NCI-H128 (cell line): ENCODE measurements around the gene MSI2.

Experiments used
- DNase-seq: peaks from one replicate; lab custom pipeline; 2025; ENCODE audit not compliant: unreplicated experiment; lab: John Stamatoyannopoulos, UW

Gene MSI2

DNA sequence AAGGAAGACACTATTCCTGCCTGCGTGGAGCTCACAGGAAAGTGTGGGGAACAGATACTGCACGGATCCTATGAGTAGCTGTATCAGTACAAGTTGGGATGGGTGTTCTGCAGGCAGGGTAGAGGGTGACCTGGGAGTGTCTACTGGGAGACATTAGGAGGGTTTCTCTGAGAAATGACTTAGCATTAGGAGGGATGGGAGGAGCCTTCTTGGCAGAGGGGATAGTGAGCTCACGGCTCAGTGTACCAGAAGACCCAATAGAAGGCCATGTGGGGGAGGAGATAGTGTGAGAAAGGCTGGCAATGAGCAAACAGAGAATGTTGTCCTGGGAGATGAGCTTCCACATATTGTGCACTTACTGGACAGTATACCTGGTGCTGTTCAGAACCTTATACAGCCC lies 109.1 kb downstream of the MSI2 start:
- no peak for DNase-seq

DNA sequence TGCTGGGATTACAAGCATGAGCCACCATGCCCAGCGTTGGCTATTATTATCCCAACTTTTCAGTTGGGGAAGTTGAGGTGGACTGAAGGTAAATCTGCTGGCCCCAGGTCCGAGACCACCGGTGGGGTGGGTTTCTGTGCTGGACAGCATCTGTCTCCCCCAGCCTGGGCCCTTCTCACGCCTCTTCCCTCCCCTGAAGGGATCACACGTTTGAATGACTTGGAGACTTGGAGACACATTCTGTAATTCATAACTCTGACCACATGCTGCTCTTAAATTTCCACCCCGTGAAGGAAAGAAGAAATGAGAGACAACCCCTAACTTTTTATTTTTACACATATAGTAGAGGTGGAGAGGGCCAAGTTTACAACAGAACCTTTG lies 109.8 kb downstream of the MSI2 start:
- no peak for DNase-seq

DNA sequence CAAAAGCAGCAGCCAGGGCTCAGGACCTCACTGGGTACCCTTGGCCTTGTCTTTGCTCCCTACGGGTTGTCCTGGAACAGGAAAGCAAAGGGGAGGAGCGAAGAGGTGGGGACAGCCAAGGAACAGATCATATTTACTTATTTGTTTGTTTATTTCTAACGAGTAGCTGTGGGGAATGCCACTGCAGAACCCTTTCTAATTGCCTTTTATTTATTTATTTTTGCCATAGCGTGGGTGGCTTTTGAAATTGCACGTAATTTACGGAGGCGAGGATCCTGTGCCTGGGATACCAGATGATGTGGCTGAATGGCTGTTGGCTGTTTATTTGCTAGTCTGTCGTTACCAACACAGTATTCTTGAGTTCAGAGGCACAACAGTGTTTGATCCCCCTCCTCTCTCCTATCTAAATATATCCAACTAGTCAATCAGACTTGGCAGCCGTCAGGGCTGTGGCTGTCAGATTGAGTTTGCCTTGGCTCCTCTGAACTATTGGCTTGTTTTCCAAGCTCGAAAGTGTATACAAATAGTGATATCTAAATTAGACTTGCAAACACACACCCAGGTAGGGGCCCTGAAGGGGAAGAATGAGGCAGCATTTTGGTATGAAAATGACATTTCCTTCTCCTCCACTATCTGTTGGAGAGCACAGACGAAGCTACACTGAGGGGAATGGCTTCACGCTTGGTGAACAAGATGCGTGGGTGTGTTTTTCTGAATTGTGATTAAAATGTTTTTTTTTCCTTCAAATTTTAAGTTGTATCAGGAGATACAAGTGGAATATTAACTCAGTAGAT lies 110.4 kb downstream of the MSI2 start:
- DNase-seq = no peak

DNA sequence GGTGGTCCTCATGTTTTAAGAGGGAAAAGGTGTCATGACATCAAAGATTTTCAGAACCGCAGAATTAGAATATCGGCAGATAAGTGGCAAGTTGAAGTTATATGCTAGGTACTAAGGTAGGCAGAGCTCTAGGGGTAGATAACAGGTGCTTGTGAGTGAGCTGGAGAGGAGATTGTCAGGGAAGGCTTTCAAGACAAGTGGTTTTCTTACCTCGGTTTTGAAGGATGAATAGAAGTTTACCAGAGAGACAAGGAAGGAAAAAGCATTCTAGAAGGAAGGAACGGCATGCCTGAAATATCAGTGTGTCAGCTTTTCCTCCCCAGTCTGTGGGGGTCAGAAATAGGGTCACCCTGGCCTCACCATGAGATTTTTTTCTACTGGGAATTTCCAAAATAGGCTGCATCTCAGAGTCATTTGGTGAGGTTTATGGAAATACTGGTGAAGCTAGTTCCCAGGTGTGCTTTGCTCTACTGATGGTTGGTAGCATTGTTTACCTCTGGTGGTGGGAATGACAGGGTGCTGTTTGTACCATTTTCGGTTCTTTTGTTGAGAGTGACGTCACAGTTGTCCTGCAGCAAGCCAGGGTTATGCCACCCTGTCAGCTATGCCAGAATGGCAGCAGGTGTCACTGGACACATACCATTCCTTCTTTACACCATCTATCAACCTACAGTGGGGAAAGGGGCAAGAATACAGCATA lies 112.5 kb downstream of the MSI2 start:
- no peak for DNase-seq

DNA sequence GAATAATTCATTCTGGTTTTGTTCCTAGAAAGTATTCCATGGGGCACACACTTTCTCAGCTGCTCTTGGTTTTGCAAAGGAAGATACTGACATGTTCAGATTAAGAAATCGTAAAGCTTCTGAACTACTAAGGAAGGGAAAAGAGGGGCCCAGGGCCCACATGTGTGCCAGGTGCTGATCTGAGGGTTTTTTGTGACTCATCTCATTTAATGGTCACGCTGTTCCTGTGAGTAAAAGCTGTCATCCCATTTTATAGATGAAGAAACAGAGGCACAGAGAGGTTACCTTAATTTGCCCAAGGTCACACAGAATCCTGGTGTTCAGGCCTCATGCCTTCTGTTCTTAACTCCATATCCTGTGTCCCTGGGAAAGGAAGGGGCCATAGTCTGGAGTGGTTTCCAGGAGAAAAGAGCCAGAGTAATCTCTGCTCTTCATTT lies 113.2 kb downstream of the MSI2 start:
- no peak for DNase-seq

DNA sequence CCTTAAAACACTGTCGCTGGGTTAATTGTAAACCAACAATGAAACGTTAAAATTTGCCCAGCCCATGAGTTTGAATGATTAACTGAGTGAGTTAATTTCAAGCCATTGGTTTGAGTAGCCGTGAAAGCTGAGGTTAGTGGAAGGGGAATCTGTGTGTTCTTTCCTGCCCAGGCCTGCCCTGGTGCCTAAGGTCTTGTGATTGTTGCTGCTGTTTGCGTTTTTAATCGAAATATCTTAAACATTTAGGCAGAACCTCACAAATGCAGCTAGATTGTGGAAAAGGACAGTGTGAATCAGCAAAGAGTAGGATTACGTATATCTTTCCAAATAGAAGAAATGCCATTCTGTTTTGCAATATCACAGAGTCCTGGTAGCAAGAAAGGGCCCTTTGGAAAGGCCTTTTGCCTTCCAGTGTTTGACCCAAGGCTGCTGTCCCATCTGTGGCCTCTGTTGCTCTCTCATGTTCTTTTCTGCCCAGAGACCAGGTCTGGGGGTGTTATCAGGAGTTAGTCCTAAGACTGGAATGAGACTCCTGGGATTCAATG lies 113.8 kb downstream of the MSI2 start:
- no peak for DNase-seq

DNA sequence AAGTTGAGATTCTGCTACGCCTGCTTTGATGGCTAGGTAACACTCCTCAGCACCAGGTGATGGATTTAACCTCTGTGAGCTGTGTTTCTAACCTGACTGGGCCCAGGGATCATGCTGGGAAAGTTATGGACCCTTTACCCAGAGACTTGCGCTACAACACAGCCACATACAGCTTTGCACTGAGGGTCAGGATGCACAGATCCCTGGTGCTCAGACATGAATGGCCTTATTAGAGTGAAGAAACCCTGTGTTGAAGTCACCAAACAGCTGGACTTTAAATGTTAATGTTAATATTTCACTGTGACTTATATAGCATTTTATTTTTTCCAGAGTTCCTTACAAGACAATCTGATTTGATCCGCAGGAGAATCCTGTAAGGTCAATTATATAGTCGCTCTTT lies 114.3 kb downstream of the MSI2 start:
- DNase-seq = no peak

DNA sequence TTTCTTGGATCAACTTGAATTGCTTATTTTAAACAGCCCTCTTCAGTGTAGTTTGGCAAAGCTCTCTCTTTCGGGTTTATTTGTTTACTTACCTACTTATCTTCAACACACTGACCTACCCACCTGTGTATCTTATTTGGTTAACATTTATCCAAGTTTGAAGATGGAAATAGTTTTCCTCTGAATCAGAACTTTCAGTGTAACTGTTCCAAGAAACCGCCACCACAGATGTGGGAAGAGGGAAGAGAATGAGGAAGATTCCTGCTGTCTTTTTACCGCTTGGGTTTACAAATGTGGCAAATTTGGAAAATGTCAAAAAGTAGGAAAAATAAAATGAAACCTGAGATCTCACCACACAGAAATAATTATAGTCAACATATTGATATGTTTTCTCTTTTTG lies 115.8 kb downstream of the MSI2 start:
- no peak for DNase-seq

DNA sequence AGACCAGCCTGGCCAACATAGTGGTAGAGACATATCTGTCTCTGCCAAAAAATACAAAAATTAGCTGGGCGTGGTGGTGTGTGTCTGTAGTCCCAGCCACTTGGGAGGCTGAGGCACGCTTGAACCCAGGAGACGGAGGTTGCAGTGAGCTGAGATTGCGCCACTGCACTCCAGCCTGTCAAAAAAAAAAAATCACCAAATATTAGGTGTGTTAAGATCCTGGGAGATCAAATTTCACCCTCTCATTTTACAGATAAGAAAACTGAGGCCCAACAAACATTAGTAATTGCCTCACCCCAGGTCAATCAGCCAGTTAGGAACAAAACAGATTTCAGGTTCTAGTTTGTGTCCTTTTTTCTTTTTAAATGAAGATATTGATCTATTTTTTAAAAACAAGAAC lies 116.7 kb downstream of the MSI2 start:
- DNase-seq = no peak

DNA sequence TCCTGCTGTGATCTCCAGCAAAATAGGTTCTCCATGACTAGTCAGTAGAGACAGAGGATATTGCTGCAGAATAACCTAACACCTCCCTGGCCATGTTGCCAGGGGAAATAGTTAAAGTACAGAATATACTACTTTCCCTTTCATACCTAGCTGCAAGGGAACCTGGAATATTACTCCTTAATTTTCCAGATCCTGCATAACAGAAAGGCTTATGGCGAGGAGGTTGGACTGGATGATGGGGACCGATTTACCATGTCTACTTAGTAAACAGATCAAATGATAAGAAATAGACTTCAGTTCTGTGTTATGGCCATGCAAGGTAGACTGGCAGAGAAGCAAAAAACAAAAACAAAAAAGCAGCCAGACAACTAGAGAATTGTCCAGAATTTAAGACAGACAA lies 117.4 kb downstream of the MSI2 start:
- DNase-seq = no peak

DNA sequence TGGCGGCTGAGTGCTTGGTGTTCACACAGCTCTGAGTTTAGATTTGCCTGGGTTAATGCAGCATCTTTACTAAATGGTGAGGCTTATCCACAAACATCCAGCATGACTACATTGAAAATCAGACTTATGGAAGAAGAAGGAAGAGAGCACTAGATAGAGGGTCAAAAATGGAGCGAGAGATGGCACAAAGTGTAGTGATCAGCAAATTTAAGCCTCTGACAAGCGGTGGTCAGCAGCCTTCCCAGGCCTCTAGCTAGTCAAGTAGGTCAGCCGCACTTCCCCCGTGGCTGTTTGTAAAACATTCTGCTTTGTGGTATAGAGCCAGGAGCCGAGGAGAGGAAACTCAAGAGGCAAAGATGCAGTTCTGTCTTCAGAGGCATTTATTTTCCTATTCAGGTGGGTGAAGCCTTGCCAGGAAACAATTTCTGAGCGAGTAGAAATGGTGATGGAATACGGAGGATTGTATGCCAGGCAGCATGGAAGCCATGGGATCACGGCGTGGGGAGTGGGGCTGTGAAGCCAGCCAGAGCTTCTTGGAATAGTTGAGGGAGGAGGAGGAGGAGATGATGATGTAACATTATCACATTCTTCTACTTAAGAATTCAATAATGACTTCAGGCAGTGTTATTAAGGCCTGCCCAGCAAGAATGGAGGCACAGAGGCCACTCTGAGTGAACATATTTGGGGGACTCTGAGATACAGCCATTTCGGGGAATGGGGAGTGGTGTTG lies 118.9 kb downstream of the MSI2 start:
- no peak for DNase-seq

DNA sequence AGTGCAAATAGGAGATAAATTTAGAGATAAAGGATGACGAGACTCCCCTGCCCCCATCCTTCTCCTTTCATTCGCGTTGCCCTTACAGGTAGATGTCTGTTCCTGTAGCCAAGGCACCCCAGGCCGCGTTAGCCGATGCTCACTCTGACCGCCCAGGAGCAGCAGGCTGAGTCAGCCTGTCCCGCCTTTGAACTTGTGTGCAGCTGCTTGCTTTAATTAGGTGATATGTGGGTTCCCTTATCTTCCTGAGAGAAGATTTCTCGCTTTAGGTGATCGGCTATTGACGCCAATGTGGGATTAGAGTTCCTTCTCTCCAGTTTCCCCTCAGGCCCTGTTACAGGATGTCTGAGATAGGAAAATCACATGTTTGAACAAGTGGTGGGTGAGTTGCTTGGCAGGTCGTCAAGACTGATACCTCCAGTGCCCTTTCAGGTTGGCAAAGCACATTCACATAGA lies 119.5 kb downstream of the MSI2 start:
- no peak for DNase-seq

DNA sequence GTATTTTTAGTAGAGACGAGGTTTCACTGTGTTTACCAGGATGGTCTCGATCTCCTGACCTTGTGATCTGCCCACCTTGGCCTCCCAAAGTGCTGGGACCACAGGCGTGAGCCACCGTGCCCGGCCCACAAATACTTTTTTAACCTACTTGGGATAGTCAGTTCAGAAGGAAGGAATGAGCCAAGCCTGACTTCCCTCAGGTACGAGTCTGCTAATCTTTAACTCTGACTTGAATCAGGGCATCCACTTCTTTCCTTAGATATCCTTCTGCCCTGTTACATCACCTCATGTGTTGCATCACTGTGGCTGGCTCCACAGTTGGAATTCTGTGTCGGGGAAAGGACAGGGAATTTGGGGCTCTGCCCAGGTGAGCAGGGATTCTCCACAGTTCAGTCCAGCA lies 120.8 kb downstream of the MSI2 start:
- DNase-seq = no peak

DNA sequence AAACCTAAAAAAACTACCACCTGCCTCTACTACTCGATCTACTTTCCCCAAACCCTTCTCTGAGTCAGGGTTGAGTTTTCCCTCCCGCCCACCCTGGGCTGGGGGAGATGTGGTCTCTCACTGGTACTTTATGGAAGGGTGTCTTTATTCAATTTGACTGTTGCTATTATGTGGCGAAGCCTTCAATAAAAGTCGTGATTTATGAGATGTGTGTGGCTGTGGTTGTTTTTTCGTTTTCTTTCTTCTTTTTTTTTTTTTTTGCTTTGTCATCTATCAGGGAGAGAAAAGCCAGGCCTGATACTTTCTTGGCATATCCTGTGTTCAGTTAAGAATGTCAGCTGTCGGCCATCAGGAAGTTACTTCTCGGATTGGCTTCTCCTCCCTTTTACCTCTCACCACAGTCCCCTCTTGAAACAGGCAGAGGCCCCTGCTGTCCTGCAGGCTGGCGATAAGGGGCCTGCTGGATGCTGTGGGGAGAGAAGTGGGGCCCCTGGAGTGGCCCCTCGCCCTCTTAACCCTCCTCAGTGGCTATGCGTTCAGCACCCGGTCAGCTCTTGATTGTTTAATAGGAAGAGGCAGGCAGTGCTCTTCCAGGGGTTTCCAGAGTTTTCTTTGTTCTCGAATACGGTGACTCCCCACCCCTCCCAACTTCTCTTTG lies 123.0 kb downstream of the MSI2 start:
- no peak for DNase-seq

DNA sequence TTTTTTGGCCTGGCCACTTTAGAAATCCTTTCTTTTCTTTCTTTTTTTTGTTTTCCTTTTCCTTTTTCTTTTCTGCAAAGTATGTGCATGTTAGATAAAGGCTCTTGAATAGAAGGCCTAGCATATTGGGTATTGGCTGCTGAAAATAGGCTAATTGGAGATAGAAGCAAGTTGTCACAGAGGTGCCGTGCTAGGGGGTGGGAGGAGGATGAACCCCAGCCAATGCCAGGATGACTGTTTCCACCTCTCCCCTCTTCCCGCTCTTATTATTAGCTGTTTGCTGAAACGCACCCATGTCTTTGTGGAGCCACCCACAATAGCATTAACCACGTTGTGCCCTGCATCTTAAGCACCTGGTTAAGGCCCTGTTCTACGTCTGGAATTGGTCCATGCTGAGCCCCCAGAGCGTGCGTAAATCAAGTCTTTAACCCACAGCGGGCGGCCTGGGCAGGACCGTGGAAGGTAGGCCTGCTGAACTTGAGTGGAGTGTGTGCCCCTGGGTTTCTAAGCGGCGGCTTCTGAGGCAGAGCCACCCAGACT lies 123.6 kb downstream of the MSI2 start:
- no peak for DNase-seq

DNA sequence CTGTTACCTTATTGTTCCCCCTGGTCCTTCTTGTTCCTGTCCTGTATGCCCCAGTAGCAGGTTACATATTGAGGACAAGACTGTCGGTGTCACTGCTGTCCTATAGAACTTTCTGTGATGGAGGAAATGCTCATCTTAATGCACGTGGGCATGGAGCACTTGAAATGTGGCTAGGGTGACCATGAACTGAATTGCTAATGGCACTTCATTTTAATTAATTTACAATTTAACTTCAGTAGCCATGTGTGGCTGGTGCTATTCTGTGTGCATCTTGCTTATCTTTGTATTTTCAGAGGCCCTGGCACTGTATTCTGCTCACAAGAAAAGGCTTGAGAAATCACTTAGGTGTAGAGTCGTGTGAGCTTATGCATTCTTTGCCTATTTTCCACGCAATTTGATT lies 125.2 kb downstream of the MSI2 start:
- DNase-seq = no peak

DNA sequence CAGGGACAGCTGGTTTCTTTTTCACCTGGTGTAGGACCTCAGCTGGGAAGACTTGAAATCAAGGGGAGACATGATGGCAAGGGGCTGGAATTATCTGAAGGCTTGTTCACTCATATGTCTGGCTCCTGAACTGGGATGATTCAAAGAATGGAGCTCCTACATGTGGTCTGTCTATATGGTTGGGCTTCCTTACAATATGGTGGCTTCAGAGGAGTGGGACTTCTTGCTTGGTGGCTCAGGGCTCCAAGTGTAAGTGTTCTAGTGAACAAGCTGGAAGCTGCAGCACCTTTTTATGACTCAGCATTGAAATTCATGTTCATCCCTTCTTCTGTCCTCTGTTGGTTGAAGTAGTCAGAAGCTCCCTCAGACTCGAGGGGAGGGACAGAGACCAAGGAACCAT lies 127.9 kb downstream of the MSI2 start:
- DNase-seq = no peak

DNA sequence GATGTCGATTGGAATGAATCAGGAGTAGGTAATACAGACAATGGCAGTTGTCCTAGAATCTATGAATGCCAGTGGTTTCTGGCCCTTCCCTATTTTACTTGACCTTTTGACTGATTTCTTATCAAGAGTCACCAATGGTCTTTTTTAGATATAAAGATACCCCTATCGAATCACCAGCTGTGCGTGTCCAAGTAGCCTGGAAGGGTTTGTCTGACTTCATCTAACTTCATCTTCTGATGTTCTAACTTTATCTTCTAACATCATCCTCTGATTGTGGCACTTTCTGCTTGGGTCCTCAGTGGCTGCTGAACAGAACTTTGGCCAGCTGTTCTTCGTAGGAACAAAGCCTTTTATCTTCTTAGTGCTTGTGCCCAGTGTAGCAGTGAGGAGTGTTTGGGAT lies 129.7 kb downstream of the MSI2 start:
- DNase-seq = no peak

DNA sequence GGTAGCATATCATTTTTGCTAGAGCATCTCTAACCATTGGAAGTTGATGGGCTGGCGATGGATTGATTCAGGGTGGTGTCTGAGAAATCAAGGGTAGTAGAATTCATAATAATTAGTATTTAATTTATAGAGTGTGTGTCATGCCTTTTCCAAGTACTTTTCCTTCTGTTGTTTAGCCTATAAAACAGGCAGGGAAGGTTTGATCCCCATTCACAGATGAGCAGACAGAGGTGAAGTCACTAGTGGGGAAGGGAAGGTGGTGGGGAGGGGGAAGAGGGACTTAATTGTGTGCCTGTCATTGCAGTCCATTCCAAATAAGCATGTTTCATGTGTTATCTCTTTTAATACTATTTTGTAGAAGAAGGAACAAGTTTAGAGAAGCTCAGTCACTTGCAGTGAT lies 131.3 kb downstream of the MSI2 start:
- no peak for DNase-seq

DNA sequence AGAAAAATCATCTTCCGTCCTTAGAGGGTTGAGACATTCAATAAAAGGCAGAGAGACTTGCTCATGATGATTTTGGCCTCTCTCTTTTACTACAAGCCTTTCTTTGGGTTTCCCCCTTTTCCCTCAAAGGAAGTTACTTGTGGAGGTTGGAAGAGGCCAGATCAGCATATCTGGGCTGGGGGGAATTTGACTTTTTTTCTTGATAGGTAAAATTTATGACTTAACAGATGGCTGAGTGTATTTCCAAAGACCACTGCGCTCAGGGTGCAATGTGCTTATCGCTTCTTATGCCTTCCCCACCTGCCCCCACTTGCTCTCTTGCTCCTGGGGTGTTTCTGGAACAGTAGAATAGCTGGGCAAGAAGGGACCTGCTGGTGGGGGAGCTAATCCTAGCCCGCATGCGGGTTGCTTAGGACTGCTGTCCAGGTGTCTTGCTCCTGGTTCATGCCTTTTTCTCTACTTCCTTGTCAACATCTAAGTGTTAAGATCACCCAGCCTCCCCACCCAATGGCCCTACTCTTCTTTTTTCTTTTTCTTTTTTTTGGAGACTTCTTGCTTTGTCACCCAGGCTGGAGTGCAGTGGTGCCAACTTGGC lies 131.9 kb downstream of the MSI2 start:
- DNase-seq = no peak

DNA sequence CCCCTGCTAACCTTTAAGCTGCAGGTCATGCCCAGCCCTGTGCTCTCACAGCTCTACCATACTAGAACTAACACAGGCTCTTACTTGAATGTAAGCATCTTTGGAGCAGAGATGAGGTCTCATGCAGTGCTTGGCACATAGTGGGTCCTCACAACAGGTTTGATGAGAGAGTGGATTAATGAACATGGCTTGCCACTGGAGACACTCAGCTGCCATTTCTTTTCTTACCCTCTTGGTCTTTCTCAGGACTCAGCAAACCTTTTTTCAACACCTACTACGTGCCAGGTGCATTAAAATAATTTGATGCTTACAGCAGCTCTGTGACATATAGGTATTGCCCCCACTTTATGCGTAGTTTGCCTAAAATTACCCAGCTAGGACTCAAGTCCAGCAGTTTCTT lies 133.2 kb downstream of the MSI2 start:
- no peak for DNase-seq
